ENCODE measurements around the gene CDH24. TPM values are rescaled to one million over a fixed set of nuclear protein-coding genes. Genes with fewer than 3 reads are reported as not detected.
A peak's percentile ranks its signal among the peaks of the same experiment; 100 is the strongest.

CDH24 gene
- total and polyA plus RNA-seq, 8 donors = 1.2 to 14.3 (median 3.7) TPM; not detected in 1

- Histone ChIP-seq H3K27ac (peak within 1 kb of the TSS; percentile 80 to 90 (median 85)), H3K27me3 (no peaks in the 10 kb centered on the region), H3K4me1 (peaks cover 9 to 36% (median 24%) of the 10 kb centered on the region in 4 donors), H3K4me3 (peak within 1 kb of the TSS; percentile 46 to 67 (median 52)), H3K36me3 (no peaks in the 10 kb centered on the region), H3K9me3 (no peaks in the 10 kb centered on the region)
- 1 to 3% (median 2%) methylated on average over 31 to 40 of the region's 40 CpGs for WGBS, 5 donors
- TF ChIP-seq, protein P1, sequence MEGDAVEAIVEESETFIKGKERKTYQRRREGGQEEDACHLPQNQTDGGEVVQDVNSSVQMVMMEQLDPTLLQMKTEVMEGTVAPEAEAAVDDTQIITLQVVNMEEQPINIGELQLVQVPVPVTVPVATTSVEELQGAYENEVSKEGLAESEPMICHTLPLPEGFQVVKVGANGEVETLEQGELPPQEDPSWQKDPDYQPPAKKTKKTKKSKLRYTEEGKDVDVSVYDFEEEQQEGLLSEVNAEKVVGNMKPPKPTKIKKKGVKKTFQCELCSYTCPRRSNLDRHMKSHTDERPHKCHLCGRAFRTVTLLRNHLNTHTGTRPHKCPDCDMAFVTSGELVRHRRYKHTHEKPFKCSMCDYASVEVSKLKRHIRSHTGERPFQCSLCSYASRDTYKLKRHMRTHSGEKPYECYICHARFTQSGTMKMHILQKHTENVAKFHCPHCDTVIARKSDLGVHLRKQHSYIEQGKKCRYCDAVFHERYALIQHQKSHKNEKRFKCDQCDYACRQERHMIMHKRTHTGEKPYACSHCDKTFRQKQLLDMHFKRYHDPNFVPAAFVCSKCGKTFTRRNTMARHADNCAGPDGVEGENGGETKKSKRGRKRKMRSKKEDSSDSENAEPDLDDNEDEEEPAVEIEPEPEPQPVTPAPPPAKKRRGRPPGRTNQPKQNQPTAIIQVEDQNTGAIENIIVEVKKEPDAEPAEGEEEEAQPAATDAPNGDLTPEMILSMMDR (IDR thresholded peaks at IDR 0.05) = no peak
- TF ChIP-seq POLR2AphosphoS5 (IDR thresholded peaks at IDR 0.05) (peak in 2 of 3 donors; percentile 12 to 38), POLR2A (IDR thresholded peaks at IDR 0.05) (no peak), EP300 (IDR thresholded peaks at IDR 0.05) (no peak)
- peak; percentile 82 to 94 for DNase-seq
- intact Hi-C loops (cut with DNase I; ENCODE audit: low total_unique reads) = no loop called here
Measured at GRCh38 chr14:23009939-23010726, 47.2 kb downstream of the CDH24 start, which contains the start of gene C14orf93. Gene C14orf93 (minus strand): TSS chr14:23010143. CDS start chr14:22999023, 11,120 bp downstream.

- Histone ChIP-seq H3K9me3 (no peaks in the 10 kb centered on the region), H3K27ac (peak overlapping the region in 4 of 5 donors; percentile 80 to 90 (median 86)), H3K4me3 (peak overlapping the region; percentile 46 to 67 (median 52)), H3K27me3 (no peaks in the 10 kb centered on the region), H3K4me1 (peaks cover 9 to 36% (median 24%) of the 10 kb centered on the region in 4 donors), H3K36me3 (no peaks in the 10 kb centered on the region)
- no peak for DNase-seq
- TF ChIP-seq, protein P1 (IDR thresholded peaks at IDR 0.05) = no peak
- TF ChIP-seq POLR2A (IDR thresholded peaks at IDR 0.05) (no peak), EP300 (IDR thresholded peaks at IDR 0.05) (no peak), POLR2AphosphoS5 (IDR thresholded peaks at IDR 0.05) (no peak)
- intact Hi-C loops (cut with DNase I; ENCODE audit: low total_unique reads) = no loop called here
- 15 to 21% (median 18%) methylated on average over 8 of the region's 8 CpGs for WGBS, 5 donors
Measured at GRCh38 chr14:23009483-23009938, 47.8 kb downstream of the CDH24 start.

- WGBS, 5 donors = 16 to 29% (median 23%) methylated on average over 3 of the region's 3 CpGs
- Histone ChIP-seq H3K36me3 (no peaks in the 10 kb centered on the region), H3K4me3 (no peak overlapping the region), H3K9me3 (no peaks in the 10 kb centered on the region), H3K4me1 (peaks cover 9 to 36% (median 24%) of the 10 kb centered on the region in 4 donors), H3K27me3 (no peaks in the 10 kb centered on the region), H3K27ac (no peak overlapping the region)
- no peak for TF ChIP-seq POLR2A (IDR thresholded peaks at IDR 0.05)
- TF ChIP-seq POLR2AphosphoS5 (IDR thresholded peaks at IDR 0.05) = no peak
- no peak for TF ChIP-seq EP300 (IDR thresholded peaks at IDR 0.05)
- TF ChIP-seq, protein P1 (IDR thresholded peaks at IDR 0.05) = no peak
- intact Hi-C loops (cut with DNase I; ENCODE audit: low total_unique reads) = no loop called here
- no peak for DNase-seq
Measured at GRCh38 chr14:23008831-23009230, 48.5 kb downstream of the CDH24 start.

- WGBS, 5 donors = 0 to 1% (median 0%) methylated on average over 32 to 62 of the region's 62 CpGs
Measured at GRCh38 chr14:23006544-23007419, 50.5 kb downstream of the CDH24 start.

More at GRCh38 chr14:23006544-23007419, 50.5 kb downstream of the CDH24 start:
- no peaks in the 10 kb centered on the region for H3K36me3 ChIP-seq
- H3K4me1 ChIP-seq = peaks cover 9 to 36% (median 24%) of the 10 kb centered on the region in 4 donors
- peak; percentile 98 to 99 for DNase-seq
- no peaks in the 10 kb centered on the region for H3K9me3 ChIP-seq
- no peaks in the 10 kb centered on the region for H3K27me3 ChIP-seq
- H3K27ac ChIP-seq = peak overlapping the region; percentile 91 to 95 (median 92)
- peak overlapping the region; percentile 52 to 66 (median 54) for H3K4me3 ChIP-seq
- intact Hi-C loops (cut with DNase I; ENCODE audit: low total_unique reads) = no loop called here
- TF ChIP-seq POLR2AphosphoS5 (IDR thresholded peaks at IDR 0.05) = peak; percentile 79 to 95 (median 86)
- TF ChIP-seq POLR2A (IDR thresholded peaks at IDR 0.05) = peak in 2 of 4 donors; percentile 27 to 55
- TF ChIP-seq, protein P1 (IDR thresholded peaks at IDR 0.05) = no peak
- no peak for TF ChIP-seq EP300 (IDR thresholded peaks at IDR 0.05)

Measured in stomach (tissue), 9 donors.